ENCODE measurements around the gene RBM4B. TPM values are rescaled to one million over a fixed set of nuclear protein-coding genes. Genes with fewer than 3 reads are reported as not detected.

RBM4B gene
- total and polyA plus RNA-seq, 3 donors from 2014 or later = 35.0 to 35.7 (median 35.2) TPM

- intact Hi-C loops (cut with DNase I; ENCODE audit: low total_unique reads) = no loop called here
- Histone ChIP-seq H3K4me1 (no peaks in the 10 kb centered on the region), H3K4me3 (no peak overlapping the region), H3K27me3 (no peaks in the 10 kb centered on the region), H3K9me3 (no peaks in the 10 kb centered on the region), H3K36me3 (ENCODE audit: low read depth, missing control alignments) (no peaks in the 10 kb centered on the region), H3K27ac (no peak overlapping the region)
- 95 to 96% methylated on average over 14 to 19 of the region's 19 CpGs for WGBS, 2 donors
- no peak for TF ChIP-seq POLR2A (IDR thresholded peaks at IDR 0.05)
- TF ChIP-seq CTCF (IDR thresholded peaks at IDR 0.05) = no peak
- DNase-seq = no peak
Observed at GRCh38 chr11:66715346-66716085, 37.8 kb upstream of the RBM4B start.

- Histone ChIP-seq H3K9me3 (no peaks in the 10 kb centered on the region), H3K4me1 (no peaks in the 10 kb centered on the region), H3K36me3 (ENCODE audit: low read depth, missing control alignments) (no peaks in the 10 kb centered on the region), H3K27me3 (no peaks in the 10 kb centered on the region), H3K27ac (no peak overlapping the region), H3K4me3 (no peak overlapping the region)
- TF ChIP-seq POLR2A (IDR thresholded peaks at IDR 0.05) (no peak), CTCF (IDR thresholded peaks at IDR 0.05) (no peak)
- DNase-seq = no peak
- WGBS, 2 donors = 87 to 90% methylated on average over 12 of the region's 12 CpGs
- intact Hi-C loops (cut with DNase I; ENCODE audit: low total_unique reads) = no loop called here
Observed at GRCh38 chr11:66713746-66714480, 36.2 kb upstream of the RBM4B start.

- Histone ChIP-seq H3K36me3 (ENCODE audit: low read depth, missing control alignments) (no peaks in the 10 kb centered on the region), H3K27ac (no peak overlapping the region), H3K9me3 (no peaks in the 10 kb centered on the region), H3K4me1 (no peaks in the 10 kb centered on the region), H3K27me3 (no peaks in the 10 kb centered on the region), H3K4me3 (no peak overlapping the region)
- no peak for TF ChIP-seq POLR2A (IDR thresholded peaks at IDR 0.05)
- TF ChIP-seq CTCF (IDR thresholded peaks at IDR 0.05) = no peak
- WGBS, 2 donors = 78 to 90% methylated on average over 14 of the region's 15 CpGs
- intact Hi-C loops (cut with DNase I; ENCODE audit: low total_unique reads) = no loop called here
- no peak for DNase-seq
Observed at GRCh38 chr11:66710384-66710930, 32.8 kb upstream of the RBM4B start.

GRCh38 chr11:66708701-66709100 is 31.0 kb upstream of the RBM4B start:
- intact Hi-C loops (cut with DNase I; ENCODE audit: low total_unique reads) = no loop called here

More at GRCh38 chr11:66708701-66709100, 31.0 kb upstream of the RBM4B start:
- Histone ChIP-seq H3K4me1 (no peaks in the 10 kb centered on the region), H3K36me3 (ENCODE audit: low read depth, missing control alignments) (no peaks in the 10 kb centered on the region), H3K9me3 (no peaks in the 10 kb centered on the region), H3K27ac (no peak overlapping the region), H3K27me3 (no peaks in the 10 kb centered on the region), H3K4me3 (no peak overlapping the region)
- DNase-seq = no peak
- 90 to 93% methylated on average over 14 of the region's 14 CpGs for WGBS, 2 donors
- TF ChIP-seq CTCF (IDR thresholded peaks at IDR 0.05) (no peak), POLR2A (IDR thresholded peaks at IDR 0.05) (no peak)

Data from testis (tissue), 3 donors.